NCI-H1105 treated with DMSO at 0.1 percent for 48 hours (cell line): ENCODE measurements around the gene SCUBE1.
A peak's percentile ranks its signal among the peaks of the same experiment; 100 is the strongest.

Experiments used
- DNase-seq: peaks from one replicate; lab custom pipeline; 2025; lab: John Stamatoyannopoulos, UW

SCUBE1 gene

GRCh38 chr22:43343262-43343669 lies at the start of gene SCUBE1:
TSS of gene SCUBE1 (minus strand) at chr22:43343372. CDS start at chr22:43343261, 111 bp downstream.
- DNase-seq, result peak; percentile 53

- no peak for DNase-seq
These were observed 49.3 kb upstream of the SCUBE1 start for GRCh38 chr22:43392385-43392989.

- DNase-seq, result no peak
These were observed 48.1 kb upstream of the SCUBE1 start for GRCh38 chr22:43391306-43391705.

GRCh38 chr22:43390872-43391271 lies 47.7 kb upstream of the SCUBE1 start:
- no peak for DNase-seq

GRCh38 chr22:43390166-43390565 lies 47.0 kb upstream of the SCUBE1 start:
- no peak for DNase-seq

GRCh38 chr22:43389227-43389836 lies 46.2 kb upstream of the SCUBE1 start:
- no peak for DNase-seq

GRCh38 chr22:43388420-43388851 lies 45.3 kb upstream of the SCUBE1 start:
- peak; percentile 57 for DNase-seq

- DNase-seq, result no peak
These were observed 44.6 kb upstream of the SCUBE1 start for GRCh38 chr22:43387815-43388214.

GRCh38 chr22:43385770-43386641 lies 42.8 kb upstream of the SCUBE1 start:
- DNase-seq, result peak; percentile 64

- no peak for DNase-seq
These were observed 41.7 kb upstream of the SCUBE1 start for GRCh38 chr22:43384863-43385262.

- no peak for DNase-seq
These were observed 38.5 kb upstream of the SCUBE1 start for GRCh38 chr22:43381693-43382092.

GRCh38 chr22:43377896-43378704 lies 34.9 kb upstream of the SCUBE1 start:
- DNase-seq, result peak; percentile 31

GRCh38 chr22:43377548-43377895 lies 34.4 kb upstream of the SCUBE1 start:
- no peak for DNase-seq

- DNase-seq, result no peak
These were observed 33.8 kb upstream of the SCUBE1 start for GRCh38 chr22:43376765-43377547.

GRCh38 chr22:43375951-43376455 lies 32.8 kb upstream of the SCUBE1 start:
- no peak for DNase-seq

- DNase-seq, result no peak
These were observed 26.9 kb upstream of the SCUBE1 start for GRCh38 chr22:43370036-43370435.

GRCh38 chr22:43365715-43366440 lies 22.7 kb upstream of the SCUBE1 start:
- DNase-seq, result no peak

- DNase-seq, result no peak
These were observed 20.9 kb upstream of the SCUBE1 start for GRCh38 chr22:43364169-43364435.

- DNase-seq, result no peak
These were observed 20.4 kb upstream of the SCUBE1 start for GRCh38 chr22:43363315-43364168.

GRCh38 chr22:43360576-43360975 lies 17.4 kb upstream of the SCUBE1 start:
- DNase-seq, result no peak
